Ovary (tissue), 9 donors: ENCODE measurements around the gene C10orf105. TPM values are rescaled to one million over a fixed set of nuclear protein-coding genes. Genes with fewer than 3 reads are reported as not detected.

Experiments
- DNase-seq, 5 donors: peaks; one replicate each; pipeline ENCODE4 v3.0.0-alpha.2; 2019 to 2020
- H3K27ac ChIP-seq, 2 donors: fragments of 200-600 bp; one replicate each; pipeline versions ENCODE4 v1.5.1 to v1.8.0; 2019 to 2022
- H3K27me3 ChIP-seq: fragments of 200-600 bp; one replicate; pipeline ENCODE4 v1.8.0; 2022
- H3K36me3 ChIP-seq: fragments of 200-600 bp; sonication (generic); one replicate; pipeline ENCODE4 v1.5.1; 2019
- H3K4me1 ChIP-seq: one replicate; pipeline ENCODE4 v1.8.1; 2013; ENCODE audit warnings: mild to moderate bottlenecking, moderate library complexity; ENCODE audit not compliant: insufficient read depth
- H3K4me3 ChIP-seq: fragments of 200-600 bp; sonication (generic); one replicate; pipeline ENCODE4 v1.5.1; 2017
- H3K9me3 ChIP-seq, 2 donors: fragments of 200-600 bp in 1 of 2; sonication (generic) in 1 of 2; one replicate each; pipeline versions ENCODE4 v1.5.1 to v1.8.1; 2013 to 2019; ENCODE audit warnings: mild to moderate bottlenecking in 1 of 2, moderate library complexity in 1 of 2
- CTCF ChIP-seq, 3 donors: fragments of 450-650 bp in 2 of 3; fragments of 200-600 bp in 1 of 3; IDR thresholded peaks; one replicate each; pipeline versions ENCODE4 v1.5.1 to v1.8.0; 2016 to 2022; ENCODE audit warnings: antibody characterized with exemption in 3 of 3, mild to moderate bottlenecking in 1 of 3
- EP300 ChIP-seq: sonication (generic); formaldehyde crosslinking; IDR thresholded peaks from one replicate; pipeline ENCODE4 v1.6.1; 2017; ENCODE audit warnings: antibody characterized with exemption
- POLR2A ChIP-seq: fragments of 450-650 bp; IDR thresholded peaks from one replicate; pipeline ENCODE4 v1.6.1; 2017; ENCODE audit warnings: antibody characterized with exemption, mild to moderate bottlenecking, moderate library complexity
- WGBS, 3 donors: extraction: QIAGEN DNeasy Blood & Tissue Kit in 1 of 3; methylation state at CpG; one replicate each; pipeline versions ENCODE4 v1.1.5 to v1.1.7; 2013 to 2017; 5-methylcytosine and 5-hydroxymethylcytosine counted together
- intact Hi-C, 4 donors: fragments of 100-400 bp; cut with DNase I; formaldehyde crosslinking; loops; one replicate each; pipeline versions ENCODE4 v1.11.0 to v1.15.1; 2022 to 2023
- polyA plus RNA-seq, 2 donors: library from polyadenylated mRNA; stranded (reverse); fragments of 200-250 nt in 1 of 2; fragments of 350-450 nt in 1 of 2; fragmentation: Illumina TruSeq in 1 of 2; extraction: RNeasy Lipid Tissue Mini Kit (QIAGEN cat#74804) in 1 of 2; gene quantifications; one replicate each; pipeline ENCODE4 v1.2.3, GENCODE V29; 2013 to 2014
- total RNA-seq, 7 donors: library from RNA; depleted of rRNA in 2 of 7; stranded (reverse); fragments of >200 nt in 2 of 7; fragmentation: NEBNext Ultra II Directional in 3 of 7; extraction: Animal tissue kit (Norgen Biotek cat#: 25700) in 3 of 7; gene quantifications; one replicate each; pipeline versions ENCODE4 v1.1.0 to v1.2.4, GENCODE V29; 2016 to 2023
- donor health status: DM: no; HTN: no; CAD: no; lungs with moderate emphysema.
- donor health status: DM: no; HTN: no; CAD: no.
- donor health status: Bipolar disorder and iron deficiency.
- donor health status: DM: yes; HTN: yes; CAD: no.
- donor health status: DM: no; HTN: no; CAD: no.
- donor health status: DM: yes; HTN: yes; CAD: no.

C10orf105 gene
- total and polyA plus RNA-seq, 9 donors = 0.11 to 0.45 (median 0.27) TPM

- H3K36me3 ChIP-seq = no peaks in the 10 kb centered on the region
- intact Hi-C loops = no loop called here
- WGBS, 3 donors = 85 to 87% (median 87%) methylated on average over 7 of the region's 7 CpGs
- no peaks in the 10 kb centered on the region for H3K27me3 ChIP-seq
- H3K27ac ChIP-seq = no peak overlapping the region
- no peaks in the 10 kb centered on the region for H3K4me1 ChIP-seq
- TF ChIP-seq EP300 (no peak), POLR2A (no peak), CTCF (IDR thresholded peaks at IDR 0.05) (no peak)
- H3K4me3 ChIP-seq = no peak overlapping the region
- no peak for DNase-seq
- H3K9me3 ChIP-seq = no peaks in the 10 kb centered on the region
Measured at GRCh38 chr10:71683301-71683700, 36.3 kb downstream of the C10orf105 start.

- DNase-seq = no peak
- Histone ChIP-seq H3K4me3 (no peak overlapping the region), H3K36me3 (no peaks in the 10 kb centered on the region), H3K27me3 (no peaks in the 10 kb centered on the region), H3K9me3 (no peaks in the 10 kb centered on the region), H3K27ac (no peak overlapping the region), H3K4me1 (no peaks in the 10 kb centered on the region)
- TF ChIP-seq CTCF (IDR thresholded peaks at IDR 0.05) (no peak), EP300 (no peak), POLR2A (no peak)
- intact Hi-C loops = no loop called here
- WGBS, 3 donors = 92 to 94% (median 93%) methylated on average over 4 to 5 of the region's 5 CpGs
Measured at GRCh38 chr10:71681977-71682376, 37.6 kb downstream of the C10orf105 start.

- intact Hi-C loops = no loop called here
- 81 to 83% (median 83%) methylated on average over 9 of the region's 9 CpGs for WGBS, 3 donors
- H3K36me3 ChIP-seq = no peaks in the 10 kb centered on the region
- no peaks in the 10 kb centered on the region for H3K4me1 ChIP-seq
- H3K27ac ChIP-seq = no peak overlapping the region
- no peak for TF ChIP-seq POLR2A
- no peak for TF ChIP-seq EP300
- TF ChIP-seq CTCF (IDR thresholded peaks at IDR 0.05) = no peak
- H3K9me3 ChIP-seq = no peaks in the 10 kb centered on the region
- DNase-seq = no peak
- H3K4me3 ChIP-seq = no peak overlapping the region
- no peaks in the 10 kb centered on the region for H3K27me3 ChIP-seq
Measured at GRCh38 chr10:71679425-71679824, 40.2 kb downstream of the C10orf105 start.

GRCh38 chr10:71678057-71678805 lies 41.3 kb downstream of the C10orf105 start:
- 84 to 88% (median 85%) methylated on average over 10 of the region's 10 CpGs for WGBS, 3 donors
- no peak overlapping the region for H3K27ac ChIP-seq
- no peak for DNase-seq
- TF ChIP-seq CTCF (IDR thresholded peaks at IDR 0.05) = no peak
- TF ChIP-seq EP300 = no peak
- no peak for TF ChIP-seq POLR2A
- H3K4me1 ChIP-seq = no peaks in the 10 kb centered on the region
- intact Hi-C loops = no loop called here
- H3K4me3 ChIP-seq = no peak overlapping the region
- H3K27me3 ChIP-seq = no peaks in the 10 kb centered on the region
- H3K36me3 ChIP-seq = no peaks in the 10 kb centered on the region
- H3K9me3 ChIP-seq = no peaks in the 10 kb centered on the region
